Natural killer cell treated with Interleukin-12 subunit alpha and Interleukin-12 subunit beta and Interleukin-15 and Interleukin-18, amount 100 ng/mL, for 72 hours (primary cell): ENCODE data around the gene MYO19. TPM values are rescaled to one million over a fixed set of nuclear protein-coding genes. Genes with fewer than 3 reads are reported as not detected.

Source experiments
- ATAC-seq, 2 donors: fragments of 150-1000 bp; cut with Tn5 transposase in 1 of 2; sonication (Bioruptor Pico), chemical (Tn5 transposase) in 1 of 2; 2 replicates each; pipeline ENCODE4 v1.10.0; 2021
- DNase-seq: peaks from one replicate; pipeline ENCODE4 v3.0.0; 2022; ENCODE audit warnings: low spot score
- H3K27ac Mint-ChIP-seq, 2 donors: 1 replicate in 1 of 2; 2 replicates in 1 of 2; pipeline ENCODE4 v1.8.0; 2022; ENCODE audit warnings: mixed read lengths in 2 of 2, mild to moderate bottlenecking in 1 of 2, moderate library complexity in 1 of 2
- H3K27me3 Mint-ChIP-seq, 2 donors: 1 replicate in 1 of 2; 2 replicates in 1 of 2; pipeline ENCODE4 v1.8.0; 2022; ENCODE audit warnings: mixed read lengths in 2 of 2
- H3K36me3 Mint-ChIP-seq: one replicate; pipeline ENCODE4 v1.8.0; 2022; ENCODE audit warnings: mixed read lengths
- H3K4me1 Mint-ChIP-seq, 2 donors: 1 replicate in 1 of 2; 2 replicates in 1 of 2; pipeline ENCODE4 v1.8.0; 2022; ENCODE audit warnings: low read depth in 2 of 2, mixed read lengths in 2 of 2, mild to moderate bottlenecking in 1 of 2
- H3K4me3 Mint-ChIP-seq: one replicate; pipeline ENCODE4 v1.8.0; 2022; ENCODE audit warnings: mixed read lengths
- H3K9me3 Mint-ChIP-seq: 2 replicates; pipeline ENCODE4 v1.8.0; 2022; ENCODE audit warnings: mixed read lengths
- total RNA-seq, 2 donors: library from RNA; stranded (reverse); gene quantifications; one replicate each; pipeline ENCODE4 v1.2.3, GENCODE V29; 2022

MYO19 gene
- total RNA-seq, 2 donors from 2014 or later: 103 to 333 TPM

DNA sequence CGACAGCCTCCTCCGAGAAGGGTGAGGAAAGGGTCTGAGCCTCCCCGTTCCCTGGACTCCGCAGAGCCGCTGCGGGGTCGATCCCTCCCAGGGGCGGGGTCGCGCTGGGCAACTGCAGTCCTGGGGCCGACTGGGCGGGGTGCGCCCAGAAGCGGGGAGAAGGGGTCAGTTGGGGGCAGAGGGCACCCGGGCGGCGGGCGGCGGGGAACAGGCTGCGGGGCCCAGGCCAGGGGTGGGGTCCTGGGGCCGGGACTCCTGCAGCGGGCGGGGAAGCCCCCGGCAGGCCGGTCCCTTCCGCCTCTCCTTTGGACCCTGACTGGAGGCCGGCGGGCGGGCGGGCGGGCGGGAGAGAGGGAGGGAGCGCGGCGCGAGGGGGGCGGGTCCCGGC, 10.4 kb upstream of the MYO19 start:
- ATAC-seq (no peak), DNase-seq (no peak)
- Mint-ChIP-seq H3K4me1 (peaks cover 23 to 31% of the 10 kb centered on the region in 2 donors), H3K36me3 (peaks cover 7% of the 10 kb centered on the region), H3K4me3 (peak overlapping the region; percentile 98), H3K27ac (peak overlapping the region; percentile 94 to 98), H3K9me3 (no peaks in the 10 kb centered on the region), H3K27me3 (no peaks in the 10 kb centered on the region)

GRCh38 chr17:36544307-36545076, 9.8 kb upstream of the MYO19 start, which contains the start of gene GGNBP2:
Gene GGNBP2 (plus strand): TSS chr17:36544919. CDS start chr17:36545725, 806 bp downstream.
- DNase-seq: peak; percentile 97
- peak within 1 kb of the TSS; percentile 94 to 98 for H3K27ac Mint-ChIP-seq
- H3K4me1 Mint-ChIP-seq: peaks cover 22 to 34% of the 10 kb centered on the region in 2 donors
- peak; percentile 82 to 87 for ATAC-seq
- H3K27me3 Mint-ChIP-seq: no peaks in the 10 kb centered on the region
- H3K9me3 Mint-ChIP-seq: no peaks in the 10 kb centered on the region
- H3K4me3 Mint-ChIP-seq: peak within 1 kb of the TSS; percentile 98
- peaks cover 7% of the 10 kb centered on the region for H3K36me3 Mint-ChIP-seq

DNA sequence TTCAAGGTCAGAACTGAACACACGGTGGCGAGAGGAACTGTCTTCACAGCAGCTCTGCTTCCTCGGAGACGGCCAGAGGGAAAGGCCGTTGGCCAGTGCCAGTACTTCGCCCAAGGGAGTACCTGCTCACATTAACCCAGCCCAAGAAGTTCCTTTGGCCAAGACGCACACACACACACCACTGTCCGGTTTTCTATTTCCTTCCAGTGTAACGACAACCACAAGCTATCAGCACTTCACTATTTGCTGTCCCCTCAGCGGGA, 9.3 kb upstream of the MYO19 start:
- peak overlapping the region; percentile 98 for H3K4me3 Mint-ChIP-seq
- no peaks in the 10 kb centered on the region for H3K9me3 Mint-ChIP-seq
- DNase-seq (no peak), ATAC-seq (no peak)
- H3K27ac Mint-ChIP-seq: peak overlapping the region; percentile 94 to 98
- H3K36me3 Mint-ChIP-seq: peaks cover 7% of the 10 kb centered on the region
- H3K4me1 Mint-ChIP-seq: peaks cover 22 to 34% of the 10 kb centered on the region in 2 donors
- H3K27me3 Mint-ChIP-seq: no peaks in the 10 kb centered on the region

- H3K36me3 Mint-ChIP-seq: peaks cover 7% of the 10 kb centered on the region
- H3K4me3 Mint-ChIP-seq: peak overlapping the region; percentile 15
- H3K27ac Mint-ChIP-seq: no peak overlapping the region
- no peaks in the 10 kb centered on the region for H3K9me3 Mint-ChIP-seq
- H3K4me1 Mint-ChIP-seq: peaks cover 13 to 30% of the 10 kb centered on the region in 2 donors
- DNase-seq (no peak), ATAC-seq (no peak)
- no peaks in the 10 kb centered on the region for H3K27me3 Mint-ChIP-seq
These were observed 8.1 kb upstream of the MYO19 start for GRCh38 chr17:36542755-36543154.

GRCh38 chr17:36540696-36541095, 6.0 kb upstream of the MYO19 start:
- H3K9me3 Mint-ChIP-seq: no peaks in the 10 kb centered on the region
- no peak overlapping the region for H3K4me3 Mint-ChIP-seq
- no peaks in the 10 kb centered on the region for H3K36me3 Mint-ChIP-seq
- no peaks in the 10 kb centered on the region for H3K27me3 Mint-ChIP-seq
- peaks cover 15 to 17% of the 10 kb centered on the region in 2 donors for H3K4me1 Mint-ChIP-seq
- no peak for ATAC-seq
- H3K27ac Mint-ChIP-seq: no peak overlapping the region
- DNase-seq: no peak

- no peaks in the 10 kb centered on the region for H3K9me3 Mint-ChIP-seq
- ATAC-seq (no peak), DNase-seq (no peak)
- H3K4me1 Mint-ChIP-seq: peaks cover 27 to 31% of the 10 kb centered on the region in 2 donors
- no peaks in the 10 kb centered on the region for H3K27me3 Mint-ChIP-seq
- H3K4me3 Mint-ChIP-seq: peak overlapping the region; percentile 96
- peaks cover 4% of the 10 kb centered on the region for H3K36me3 Mint-ChIP-seq
- H3K27ac Mint-ChIP-seq: peak overlapping the region; percentile 87 to 93
These were observed 1.0 kb upstream of the MYO19 start for GRCh38 chr17:36535669-36536081.

DNA sequence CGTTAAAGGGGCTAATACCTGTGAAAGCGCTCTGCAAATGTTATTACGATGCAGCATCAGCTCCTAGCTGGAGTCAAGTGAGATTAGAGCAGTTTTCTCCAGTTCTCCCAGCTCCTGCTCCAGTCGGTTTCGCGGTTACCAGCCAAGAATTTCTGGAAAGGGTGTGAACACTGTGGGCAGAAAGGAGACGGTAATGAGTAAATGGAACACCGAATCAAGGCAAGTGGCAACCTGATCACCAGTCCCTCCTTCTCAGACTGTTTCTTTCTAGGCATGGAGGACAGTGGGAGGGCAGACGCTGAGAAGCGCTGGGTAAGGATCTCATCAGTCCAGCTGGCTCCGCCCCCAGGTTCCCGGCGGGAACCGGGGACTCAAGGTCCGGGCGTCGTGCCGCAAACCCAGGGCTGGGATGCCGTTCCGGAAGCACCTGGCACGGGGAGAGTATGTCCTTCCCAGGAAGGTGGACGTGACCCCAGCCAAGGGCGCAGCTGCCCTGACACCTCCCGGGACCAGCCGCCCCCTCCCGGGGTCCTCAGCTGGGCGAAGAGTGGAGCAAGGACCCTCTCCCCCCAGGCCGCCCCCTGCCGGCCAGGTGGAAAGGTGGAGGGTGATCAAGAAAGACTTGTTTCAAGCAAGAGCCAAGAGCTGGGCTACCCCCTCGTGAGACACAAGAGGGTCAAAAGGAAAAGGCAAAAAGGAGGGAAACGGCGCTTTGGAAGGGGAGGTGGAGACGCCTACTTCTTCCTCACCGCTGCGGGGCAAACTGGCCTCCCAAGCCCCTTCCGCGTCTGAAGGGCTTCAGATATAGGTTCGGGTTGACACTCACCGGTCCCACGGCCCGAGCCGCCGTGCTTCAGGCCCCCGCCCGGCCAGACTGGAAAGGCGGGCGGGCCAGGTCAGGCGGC, 481 bp downstream of the MYO19 start:
- ATAC-seq: peak in 1 of 2 donors; percentile 17
- H3K36me3 Mint-ChIP-seq: peaks cover 4% of the 10 kb centered on the region
- no peaks in the 10 kb centered on the region for H3K27me3 Mint-ChIP-seq
- peaks cover 24 to 33% of the 10 kb centered on the region in 2 donors for H3K4me1 Mint-ChIP-seq
- DNase-seq: peak; percentile 70
- peak overlapping the region; percentile 87 to 93 for H3K27ac Mint-ChIP-seq
- H3K4me3 Mint-ChIP-seq: peak overlapping the region; percentile 96
- H3K9me3 Mint-ChIP-seq: no peaks in the 10 kb centered on the region

DNA sequence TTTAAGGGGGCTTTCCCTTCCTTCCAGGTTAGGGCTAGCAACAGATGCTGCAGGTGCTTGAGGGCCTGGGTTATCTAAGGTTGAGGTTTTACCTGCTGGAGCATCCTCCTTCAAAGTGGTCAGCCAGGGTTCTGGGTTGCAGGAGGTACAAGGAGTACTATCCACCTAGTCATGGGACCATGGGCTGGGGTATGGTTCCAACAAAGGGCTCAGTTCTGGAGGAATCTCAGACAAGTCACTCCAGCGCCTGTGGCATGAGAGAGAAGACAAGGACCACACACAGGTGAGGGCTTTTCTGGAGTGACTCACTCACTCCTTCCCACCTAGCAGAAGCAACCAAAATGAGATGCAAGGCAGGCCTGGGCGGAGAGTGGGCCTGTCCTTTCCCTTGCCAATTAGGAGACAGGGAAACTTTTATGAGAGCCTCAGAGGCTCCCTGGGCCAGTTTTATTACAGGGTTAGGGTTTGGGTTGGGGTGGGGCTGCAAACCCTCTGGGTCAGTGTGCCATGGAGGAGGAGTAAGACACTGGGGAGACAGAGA, 2.2 kb downstream of the MYO19 start:
- Mint-ChIP-seq H3K4me3 (peak overlapping the region; percentile 3), H3K27me3 (no peaks in the 10 kb centered on the region), H3K27ac (peak overlapping the region; percentile 10 to 93), H3K9me3 (no peaks in the 10 kb centered on the region), H3K36me3 (peaks cover 4% of the 10 kb centered on the region), H3K4me1 (peaks cover 24 to 33% of the 10 kb centered on the region in 2 donors)
- no peak for ATAC-seq
- no peak for DNase-seq

- Mint-ChIP-seq H3K9me3 (no peaks in the 10 kb centered on the region), H3K27ac (no peak overlapping the region), H3K4me1 (peaks cover 23 to 24% of the 10 kb centered on the region in 2 donors), H3K36me3 (peaks cover 18% of the 10 kb centered on the region), H3K4me3 (no peak overlapping the region), H3K27me3 (no peaks in the 10 kb centered on the region)
- DNase-seq: no peak
- no peak for ATAC-seq
These were observed 5.5 kb downstream of the MYO19 start for GRCh38 chr17:36529121-36529520.

- Mint-ChIP-seq H3K4me1 (peaks cover 12 to 13% of the 10 kb centered on the region in 2 donors), H3K27ac (no peak overlapping the region), H3K9me3 (no peaks in the 10 kb centered on the region), H3K27me3 (no peaks in the 10 kb centered on the region), H3K36me3 (peaks cover 14% of the 10 kb centered on the region), H3K4me3 (no peak overlapping the region)
- ATAC-seq (no peak), DNase-seq (no peak)
These were observed 6.9 kb downstream of the MYO19 start for GRCh38 chr17:36527621-36528250.

DNA sequence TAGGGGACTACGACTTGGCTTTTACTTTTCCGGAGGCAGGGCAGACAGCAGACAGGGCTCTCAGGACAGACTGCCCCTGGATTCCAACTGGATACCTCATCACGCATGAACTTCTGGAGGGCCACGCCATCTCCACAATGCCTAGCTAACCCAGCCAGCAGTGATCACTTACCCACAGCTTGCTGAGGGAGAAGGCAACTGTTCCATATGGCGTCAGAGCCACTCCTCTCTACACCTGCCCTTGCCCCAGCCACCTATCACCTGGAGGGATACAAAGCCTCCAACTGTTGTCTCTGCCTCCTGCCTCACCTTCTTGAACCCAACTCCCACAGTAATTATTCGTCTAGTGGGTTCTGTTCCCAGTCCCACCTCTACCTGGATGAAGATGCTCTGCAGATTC, 8.8 kb downstream of the MYO19 start:
- H3K4me1 Mint-ChIP-seq: peaks cover 4 to 6% of the 10 kb centered on the region in 2 donors
- no peak overlapping the region for H3K4me3 Mint-ChIP-seq
- peaks cover 14% of the 10 kb centered on the region for H3K36me3 Mint-ChIP-seq

GRCh38 chr17:36525113-36525512, 9.6 kb downstream of the MYO19 start:
- peaks cover 22% of the 10 kb centered on the region for H3K36me3 Mint-ChIP-seq
- no peaks in the 10 kb centered on the region for H3K27me3 Mint-ChIP-seq
- peaks cover 4 to 6% of the 10 kb centered on the region in 2 donors for H3K4me1 Mint-ChIP-seq
- H3K4me3 Mint-ChIP-seq: no peak overlapping the region
- H3K27ac Mint-ChIP-seq: peak overlapping the region in 1 of 2 donors; percentile 33
- H3K9me3 Mint-ChIP-seq: no peaks in the 10 kb centered on the region
- ATAC-seq (no peak), DNase-seq (no peak)

More for the DNA sequence above, 8.8 kb downstream of the MYO19 start:
- Mint-ChIP-seq H3K27me3 (no peaks in the 10 kb centered on the region), H3K9me3 (no peaks in the 10 kb centered on the region), H3K27ac (peak overlapping the region in 1 of 2 donors; percentile 33)
- DNase-seq: no peak
- ATAC-seq: no peak

- Mint-ChIP-seq H3K27me3 (no peaks in the 10 kb centered on the region), H3K36me3 (peaks cover 28% of the 10 kb centered on the region), H3K9me3 (no peaks in the 10 kb centered on the region), H3K4me3 (no peak overlapping the region), H3K4me1 (peaks cover 3 to 6% of the 10 kb centered on the region in 2 donors), H3K27ac (no peak overlapping the region)
- DNase-seq (no peak), ATAC-seq (no peak)
These were observed 10.2 kb downstream of the MYO19 start for GRCh38 chr17:36524428-36524876.
